Measurements from ENCODE around the gene DIP2B. TPM values are rescaled to one million over a fixed set of nuclear protein-coding genes. Genes with fewer than 3 reads are reported as not detected.
A peak's percentile ranks its signal among the peaks of the same experiment; 100 is the strongest.

DIP2B gene
- polyA plus RNA-seq, 3 donors, result 3.5 to 12.3 (median 6.5) TPM

DNA sequence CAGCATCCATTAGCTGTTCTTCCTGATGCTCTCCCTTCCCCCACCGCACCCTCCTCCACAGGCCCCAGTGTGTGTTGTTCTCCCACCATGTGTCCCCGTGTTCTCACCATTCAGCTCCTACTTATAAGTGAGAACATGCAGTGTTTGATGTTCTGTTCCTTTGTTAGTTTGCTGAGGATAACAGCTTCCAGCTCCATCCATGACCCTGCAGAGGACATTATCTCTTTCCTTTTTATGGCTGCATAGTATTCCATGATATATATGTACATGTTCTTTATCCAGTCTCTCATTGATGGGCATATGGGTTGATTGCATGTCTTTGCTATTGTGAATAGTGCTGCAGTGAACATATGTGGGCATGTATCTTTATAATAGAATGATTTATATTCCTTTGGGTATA is 268.1 kb downstream of the DIP2B start:
- Histone ChIP-seq H4K20me1 (ENCODE audit: insufficient read depth, low read length) (peaks cover 58% of the 10 kb centered on the region), H3K4me1 (ENCODE audit: control insufficient read depth in 1 of 2, insufficient read depth in 2 of 2, low read length in 2 of 2) (no peaks in the 10 kb centered on the region), H3K4me3 (replicated peaks in 1 of 3; ENCODE audit: low read depth in 2 of 3, low read length in 3 of 3) (no peak overlapping the region), H3K79me2 (ENCODE audit: insufficient read depth, low read length) (peaks cover 94% of the 10 kb centered on the region), H3K27ac (ENCODE audit: low read depth in 1 of 2, low read length in 2 of 2) (no peak overlapping the region), H2AFZ (ENCODE audit: insufficient read depth, low read depth, low read length, poor library complexity, severe bottlenecking) (no peak overlapping the region), H3K9me3 (replicated peaks in 1 of 2; ENCODE audit: control insufficient read depth in 1 of 2, insufficient read depth in 1 of 2, low read length in 2 of 2) (no peaks in the 10 kb centered on the region), H3K27me3 (ENCODE audit: control insufficient read depth in 2 of 2, insufficient read depth in 2 of 2, low read length in 2 of 2) (no peaks in the 10 kb centered on the region), H3K4me2 (replicated peaks; ENCODE audit: extremely low read depth, low read length, poor library complexity, severe bottlenecking) (no peak overlapping the region), H3K9ac (ENCODE audit: insufficient read depth, low read length, poor library complexity, severe bottlenecking) (no peak overlapping the region), H3K36me3 (replicated peaks in 1 of 2; ENCODE audit: control insufficient read depth in 1 of 2, insufficient read depth in 2 of 2, low read length in 2 of 2) (peaks cover 3 to 31% of the 10 kb centered on the region in 2 donors)
- peaks cover 24 to 46% of the 10 kb centered on the region in 2 donors for H3K36me3 Mint-ChIP-seq
- TF ChIP-seq, protein P1, sequence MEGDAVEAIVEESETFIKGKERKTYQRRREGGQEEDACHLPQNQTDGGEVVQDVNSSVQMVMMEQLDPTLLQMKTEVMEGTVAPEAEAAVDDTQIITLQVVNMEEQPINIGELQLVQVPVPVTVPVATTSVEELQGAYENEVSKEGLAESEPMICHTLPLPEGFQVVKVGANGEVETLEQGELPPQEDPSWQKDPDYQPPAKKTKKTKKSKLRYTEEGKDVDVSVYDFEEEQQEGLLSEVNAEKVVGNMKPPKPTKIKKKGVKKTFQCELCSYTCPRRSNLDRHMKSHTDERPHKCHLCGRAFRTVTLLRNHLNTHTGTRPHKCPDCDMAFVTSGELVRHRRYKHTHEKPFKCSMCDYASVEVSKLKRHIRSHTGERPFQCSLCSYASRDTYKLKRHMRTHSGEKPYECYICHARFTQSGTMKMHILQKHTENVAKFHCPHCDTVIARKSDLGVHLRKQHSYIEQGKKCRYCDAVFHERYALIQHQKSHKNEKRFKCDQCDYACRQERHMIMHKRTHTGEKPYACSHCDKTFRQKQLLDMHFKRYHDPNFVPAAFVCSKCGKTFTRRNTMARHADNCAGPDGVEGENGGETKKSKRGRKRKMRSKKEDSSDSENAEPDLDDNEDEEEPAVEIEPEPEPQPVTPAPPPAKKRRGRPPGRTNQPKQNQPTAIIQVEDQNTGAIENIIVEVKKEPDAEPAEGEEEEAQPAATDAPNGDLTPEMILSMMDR (IDR thresholded peaks at IDR 0.05), result no peak
- no peak overlapping the region for H3K27ac Mint-ChIP-seq
- no peaks in the 10 kb centered on the region for H3K4me1 Mint-ChIP-seq
- intact Hi-C loops (cut with micrococcal nuclease), result no loop called here
- no peaks in the 10 kb centered on the region for H3K27me3 Mint-ChIP-seq (ENCODE audit: low read depth in 3 of 3)
- H3K9me3 Mint-ChIP-seq, result no peaks in the 10 kb centered on the region
- H3K4me3 Mint-ChIP-seq, result no peak overlapping the region
- DNase-seq, result no peak
- WGBS (ENCODE audit: insufficient coverage), result no CpG with 5 or more reads among the region's 2 CpGs

DNA sequence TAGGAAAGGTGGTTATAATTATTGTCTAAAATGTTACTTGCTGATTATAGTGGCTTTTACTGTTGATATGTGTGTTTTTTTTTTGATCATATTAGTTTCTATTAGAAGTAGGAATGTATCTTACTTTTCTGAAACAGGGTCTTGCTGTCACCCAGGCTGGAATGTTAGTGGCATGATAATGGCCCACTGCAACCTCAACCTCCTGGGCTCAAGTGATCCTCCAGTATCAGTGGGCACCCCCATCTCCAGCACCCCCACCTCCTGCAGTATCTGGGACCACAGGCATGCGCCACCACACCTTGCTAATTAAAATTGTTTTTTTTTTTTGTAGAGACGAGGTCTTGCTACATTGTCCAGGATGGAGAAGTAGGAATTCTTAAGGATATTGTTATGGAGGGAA is 270.5 kb downstream of the DIP2B start:
- no peak overlapping the region for H3K4me3 Mint-ChIP-seq
- intact Hi-C loops (cut with micrococcal nuclease), result no loop called here
- no peak overlapping the region for H3K27ac ChIP-seq (ENCODE audit: low read depth in 1 of 2, low read length in 2 of 2)
- no peak overlapping the region for H3K4me2 ChIP-seq (replicated peaks; ENCODE audit: extremely low read depth, low read length, poor library complexity, severe bottlenecking)
- no peaks in the 10 kb centered on the region for H3K27me3 Mint-ChIP-seq (ENCODE audit: low read depth in 3 of 3)
- H3K4me1 Mint-ChIP-seq, result no peaks in the 10 kb centered on the region
- H3K9me3 ChIP-seq (replicated peaks in 1 of 2; ENCODE audit: control insufficient read depth in 1 of 2, insufficient read depth in 1 of 2, low read length in 2 of 2), result no peaks in the 10 kb centered on the region
- peaks cover 94% of the 10 kb centered on the region for H3K79me2 ChIP-seq (ENCODE audit: insufficient read depth, low read length)
- peaks cover 6 to 30% of the 10 kb centered on the region in 2 donors for H3K36me3 ChIP-seq (replicated peaks in 1 of 2; ENCODE audit: control insufficient read depth in 1 of 2, insufficient read depth in 2 of 2, low read length in 2 of 2)
- peaks cover 58% of the 10 kb centered on the region for H4K20me1 ChIP-seq (ENCODE audit: insufficient read depth, low read length)
- TF ChIP-seq, protein P1 (IDR thresholded peaks at IDR 0.05), result no peak
- H3K9ac ChIP-seq (ENCODE audit: insufficient read depth, low read length, poor library complexity, severe bottlenecking), result no peak overlapping the region
- no peak overlapping the region for H3K4me3 ChIP-seq (replicated peaks in 1 of 3; ENCODE audit: low read depth in 2 of 3, low read length in 3 of 3)
- WGBS (ENCODE audit: insufficient coverage), result no CpG with 5 or more reads among the region's 2 CpGs
- H3K27ac Mint-ChIP-seq, result peak overlapping the region in 3 of 7 donors; percentile 13 to 54 (median 37)
- no peak for DNase-seq
- no peaks in the 10 kb centered on the region for H3K27me3 ChIP-seq (ENCODE audit: control insufficient read depth in 2 of 2, insufficient read depth in 2 of 2, low read length in 2 of 2)
- no peak overlapping the region for H2AFZ ChIP-seq (ENCODE audit: insufficient read depth, low read depth, low read length, poor library complexity, severe bottlenecking)
- H3K36me3 Mint-ChIP-seq, result peaks cover 24 to 45% of the 10 kb centered on the region in 2 donors
- peaks cover 0 to 2% (median 0%) of the 10 kb centered on the region in 7 donors for H3K9me3 Mint-ChIP-seq
- no peaks in the 10 kb centered on the region for H3K4me1 ChIP-seq (ENCODE audit: control insufficient read depth in 1 of 2, insufficient read depth in 2 of 2, low read length in 2 of 2)

Measured in CD14-positive monocyte (primary cell).